IMR-90 (cell line): ENCODE data around the gene CAPN10. TPM values are rescaled to one million over a fixed set of nuclear protein-coding genes. Genes with fewer than 3 reads are reported as not detected.

Experiments used
- ATAC-seq: fragments of 200-7000 bp; cut with Tn5 transposase; 2 replicates; pipeline ENCODE4 v1.9.1; 2020; ENCODE audit warnings: low read depth, mild to moderate bottlenecking, moderate library complexity
- BruUV-seq: library from RNA; stranded (reverse); fragments of 400-500 nt; replicated peaks from 2 replicates; lab custom pipeline; 2021; lab: Mats Ljungman, UMichigan
- CTCF ChIA-PET: fragments of 300-600 bp; formaldehyde crosslinking; extraction: SDS; loops from one replicate; lab custom pipeline; 2021; ENCODE audit warnings: antibody characterized with exemption; lab: Yijun Ruan, JAX
- POLR2A ChIA-PET: fragments of 300-600 bp; sonication (Branson Sonifier 250); formaldehyde crosslinking; loops from one replicate; lab custom pipeline; 2022; ENCODE audit warnings: antibody characterized with exemption; ENCODE audit not compliant: unreplicated experiment; lab: Charles Lee
- DNase-seq: peaks from one replicate; pipeline ENCODE4 v3.0.0; 2013
- H2AFZ ChIP-seq: replicated peaks from 2 replicates; pipeline ENCODE3; 2013; ENCODE audit warnings: low read length, mild to moderate bottlenecking; ENCODE audit not compliant: poor library complexity
- H2AK5ac ChIP-seq: 2 replicates; pipeline ENCODE4 v1.6.1; 2013; ENCODE audit warnings: low read depth, low read length, inconsistent platforms
- H2AK9ac ChIP-seq: replicated peaks from 2 replicates; pipeline ENCODE3; 2013; ENCODE audit warnings: mild to moderate bottlenecking, low read depth, low read length, moderate library complexity; ENCODE audit not compliant: poor library complexity
- H2BK120ac ChIP-seq: 2 replicates; pipeline ENCODE4 v1.6.1; 2013; ENCODE audit warnings: low read depth, low read length, inconsistent platforms
- H2BK15ac ChIP-seq: 3 replicates; pipeline ENCODE4 v1.6.1; 2013; ENCODE audit warnings: low read depth, low read length, inconsistent platforms
- H2BK20ac ChIP-seq: 2 replicates; pipeline ENCODE4 v1.6.1; 2013; ENCODE audit warnings: low read depth, mild to moderate bottlenecking, inconsistent platforms, low read length, moderate library complexity
- H2BK5ac ChIP-seq: 2 replicates; pipeline ENCODE4 v1.6.1; 2013; ENCODE audit warnings: mild to moderate bottlenecking, low read depth, low read length, inconsistent platforms; ENCODE audit not compliant: poor library complexity, severe bottlenecking
- H3K14ac ChIP-seq: replicated peaks from 2 replicates; pipeline ENCODE4 v1.6.1; 2013; ENCODE audit warnings: low read depth, low read length, inconsistent platforms
- H3K18ac ChIP-seq: 2 replicates; pipeline ENCODE4 v1.6.1; 2013; ENCODE audit warnings: low read depth, low read length, control low read depth
- H3K23ac ChIP-seq: 2 replicates; pipeline ENCODE4 v1.6.1; 2013; ENCODE audit warnings: low read depth, low read length, inconsistent platforms
- H3K27ac ChIP-seq: 2 replicates; pipeline ENCODE4 v1.5.1; 2013; ENCODE audit warnings: mild to moderate bottlenecking, control low read depth, low read length; ENCODE audit not compliant: insufficient read depth
- H3K27me3 ChIP-seq: 2 replicates; pipeline ENCODE4 v1.6.1; 2013; ENCODE audit warnings: low read length; ENCODE audit not compliant: control insufficient read depth, insufficient read depth
- H3K36me3 ChIP-seq: 2 replicates; pipeline ENCODE4 v1.6.1; 2013; ENCODE audit warnings: low read length, mixed read lengths; ENCODE audit not compliant: control insufficient read depth, insufficient read depth
- H3K4ac ChIP-seq: 2 replicates; pipeline ENCODE4 v1.6.1; 2013; ENCODE audit warnings: low read depth, low read length, inconsistent platforms
- H3K4me1 ChIP-seq: 2 replicates; pipeline ENCODE4 v1.6.1; 2013; ENCODE audit warnings: low read length, mixed read lengths; ENCODE audit not compliant: control insufficient read depth, insufficient read depth
- H3K4me2 ChIP-seq: 2 replicates; pipeline ENCODE4 v1.6.1; 2013; ENCODE audit warnings: low read depth, mild to moderate bottlenecking, control low read depth, low read length, moderate library complexity
- H3K4me3 ChIP-seq: 2 replicates; pipeline ENCODE4 v1.5.1; 2013; ENCODE audit warnings: low read depth, mild to moderate bottlenecking, control low read depth, low read length, moderate library complexity; ENCODE audit not compliant: insufficient read depth
- H3K56ac ChIP-seq: 2 replicates; pipeline ENCODE4 v1.6.1; 2013; ENCODE audit warnings: low read length, inconsistent platforms; ENCODE audit not compliant: insufficient read depth; ENCODE audit errors: extremely low read depth
- H3K79me1 ChIP-seq, 2 experiments: 2 replicates each; pipeline ENCODE4 v1.6.1; 2013; ENCODE audit warnings: low read length in 2 of 2, inconsistent platforms in 1 of 2, low read depth in 1 of 2
- H3K9ac ChIP-seq: 2 replicates; pipeline ENCODE4 v1.6.1; 2013; ENCODE audit warnings: low read depth, low read length, control low read depth
- H3K9me1 ChIP-seq: 2 replicates; pipeline ENCODE4 v1.6.1; 2013; ENCODE audit warnings: low read length, inconsistent platforms; ENCODE audit not compliant: insufficient read depth
- H3K9me3 ChIP-seq: 2 replicates; pipeline ENCODE4 v1.6.1; 2013; ENCODE audit warnings: low read length; ENCODE audit not compliant: control insufficient read depth, insufficient read depth
- H4K20me1 ChIP-seq: 2 replicates; pipeline ENCODE4 v1.6.1; 2013; ENCODE audit warnings: low read length, inconsistent platforms; ENCODE audit not compliant: insufficient read depth
- H4K5ac ChIP-seq: 2 replicates; pipeline ENCODE4 v1.6.1; 2013; ENCODE audit warnings: mild to moderate bottlenecking, low read depth, low read length, control low read depth
- H4K8ac ChIP-seq, 2 experiments: 2 replicates each; pipeline ENCODE4 v1.6.1; 2013; ENCODE audit warnings: low read depth in 2 of 2, low read length in 2 of 2, control low read depth in 1 of 2, inconsistent platforms in 1 of 2
- H4K91ac ChIP-seq: 2 replicates; pipeline ENCODE4 v1.6.1; 2013; ENCODE audit warnings: low read depth, low read length, inconsistent platforms; ENCODE audit not compliant: insufficient read depth
- FOS ChIP-seq: fragments of 150-350 bp; IDR thresholded peaks from 2 replicates; pipeline ENCODE4 v1.6.1; 2016; ENCODE audit warnings: low read depth, low read length
- WGBS, 2 experiments: methylation state at CpG; one replicate each; pipeline versions ENCODE4 v1.1.5 to v1.1.7; 2013; ENCODE audit warnings: missing lambda C conversion rate in 2 of 2; ENCODE audit not compliant: insufficient read length in 1 of 2; ENCODE audit errors: extremely low coverage in 2 of 2; 5-methylcytosine and 5-hydroxymethylcytosine counted together
- dilution Hi-C: fragments of 300-500 bp; cut with HindIII; formaldehyde crosslinking; loops from one replicate; pipeline ENCODE4 v1.14.3; 2018; ENCODE audit warnings: low sequenced_read_pairs; ENCODE audit not compliant: unreplicated experiment
- in situ Hi-C: fragments of 300-500 bp; cut with MboI; formaldehyde crosslinking; loops from 3 replicates; pipeline ENCODE4 v1.14.3; 2019; ENCODE audit warnings: low sequenced_read_pairs, inconsistent platforms, mixed read lengths
- intact Hi-C: fragments of 100-400 bp; cut with micrococcal nuclease; formaldehyde crosslinking; loops from 2 replicates; pipeline ENCODE4 v1.10.0; 2022
- polyA plus RNA-seq, 3 experiments: library from polyadenylated mRNA; depleted of rRNA; stranded (reverse); fragments of >200 nt; gene quantifications; 2 replicates each; pipeline ENCODE4 v1.2.3, GENCODE V29; 2012; ENCODE audit warnings: low replicate concordance in 1 of 3
- total RNA-seq: library from RNA; depleted of rRNA; stranded (reverse); fragments of >200 nt; gene quantifications from 2 replicates; pipeline ENCODE4 v1.2.3, GENCODE V29; 2012
- TF ChIP-seq, protein P1 (sequence below): fragments of 150-350 bp; IDR thresholded peaks from 2 replicates; pipeline ENCODE4 v1.6.1; 2017; ENCODE audit warnings: mild to moderate bottlenecking, antibody characterized with exemption, low read length, low read depth

The CAPN10 gene
- total and polyA plus RNA-seq, 2 of the 4 experiments (the other 2 are of a cell fraction) = 6.3 to 20.9 TPM

DNA sequence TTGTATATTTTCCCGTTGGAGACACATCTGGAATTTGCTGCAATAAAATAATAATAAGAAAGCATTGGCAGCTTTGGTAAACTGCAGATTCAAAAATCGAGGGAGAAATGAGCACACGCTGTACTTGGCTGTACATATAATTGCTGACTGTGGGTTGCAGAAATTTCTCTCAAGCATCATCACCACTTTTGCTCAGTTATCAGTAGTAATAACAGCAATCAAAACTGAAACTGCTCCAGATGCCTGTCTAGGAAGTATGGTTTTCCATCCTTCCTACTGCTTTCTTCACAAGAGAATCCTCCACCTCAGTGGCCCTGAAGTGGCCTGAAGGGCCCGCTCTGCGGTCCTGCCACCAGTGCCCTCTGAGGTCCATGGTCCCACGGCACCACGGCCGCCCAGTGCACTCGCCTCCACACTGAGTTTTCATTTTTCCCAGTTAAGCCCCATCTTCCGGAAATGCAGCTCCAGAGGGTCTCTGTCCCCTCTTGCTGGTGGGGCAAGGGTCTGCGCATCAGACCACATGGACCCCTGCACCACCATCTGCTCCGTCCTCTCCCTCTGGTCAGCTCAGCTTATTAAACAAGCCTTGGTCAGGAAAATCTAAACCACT, 22.5 kb upstream of the CAPN10 start:
- BruUV-seq = no TSS peak
- ChIA-PET POLR2A (no interaction called here), CTCF (no interaction called here)
- Histone ChIP-seq H4K8ac (peak overlapping the region in 1 of 2 experiments; percentile 51; a peak in 1 of 4 replicates), H3K4me1 (peaks cover 33% of the 10 kb centered on the region), H2BK15ac (peak overlapping the region; percentile 74; the same call in 2 of the 3 replicates), H3K23ac (no peak overlapping the region), H2AK9ac (no peak overlapping the region), H3K27me3 (no peaks in the 10 kb centered on the region), H3K27ac (peak overlapping the region; percentile 75; the same call in 1 of the 2 replicates), H3K9me1 (peaks cover 34% of the 10 kb centered on the region), H3K4ac (peak overlapping the region; percentile 76), H4K20me1 (peaks cover 14% of the 10 kb centered on the region), H3K14ac (0 out of 2 replicates have a peak overlapping the region, but pooled peaks have one; percentile 73), H3K4me3 (no peak overlapping the region), H3K36me3 (no peaks in the 10 kb centered on the region; the same call in 1 of the 2 replicates), H3K4me2 (no peak overlapping the region), H2BK20ac (peak overlapping the region; percentile 71; the same call in 1 of the 2 replicates), H3K79me1 (peaks cover 18 to 63% of the 10 kb centered on the region in 2 experiments), H3K9ac (no peak overlapping the region), H2AFZ (no peak overlapping the region), H4K5ac (peak overlapping the region; percentile 16; the same call in 1 of the 2 replicates), H3K9me3 (no peaks in the 10 kb centered on the region), H2BK5ac (peak overlapping the region; percentile 95), H2BK120ac (peak overlapping the region; percentile 73), H2AK5ac (peak overlapping the region; percentile 95), H3K18ac (no peak overlapping the region; the same call in 1 of the 2 replicates), H4K91ac (peak overlapping the region; percentile 83), H3K56ac (no peak overlapping the region)
- intact Hi-C loops (loop anchor here (10.0 kb wide), 1 partner anchor 431 kb away; the partner anchor contains the start of gene SNED1), in situ Hi-C loops (no loop called here), dilution Hi-C loops (no loop called here)
- WGBS, 2 experiments = 100% methylated on average over 1 of the region's 12 CpGs; no CpG with 5 or more reads in 1 of the 2 experiments
- no peak for ATAC-seq
- no peak for DNase-seq
- TF ChIP-seq FOS = no peak
- TF ChIP-seq, protein P1, sequence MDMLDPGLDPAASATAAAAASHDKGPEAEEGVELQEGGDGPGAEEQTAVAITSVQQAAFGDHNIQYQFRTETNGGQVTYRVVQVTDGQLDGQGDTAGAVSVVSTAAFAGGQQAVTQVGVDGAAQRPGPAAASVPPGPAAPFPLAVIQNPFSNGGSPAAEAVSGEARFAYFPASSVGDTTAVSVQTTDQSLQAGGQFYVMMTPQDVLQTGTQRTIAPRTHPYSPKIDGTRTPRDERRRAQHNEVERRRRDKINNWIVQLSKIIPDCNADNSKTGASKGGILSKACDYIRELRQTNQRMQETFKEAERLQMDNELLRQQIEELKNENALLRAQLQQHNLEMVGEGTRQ = no peak
